Glutamatergic neuron (in vitro differentiated cells): Measurements from ENCODE around the gene PPIA. TPM values are rescaled to one million over a fixed set of nuclear protein-coding genes. Genes with fewer than 3 reads are reported as not detected.
A peak's percentile ranks its signal among the peaks of the same experiment; 100 is the strongest.

Source experiments
- DNase-seq: peaks from one replicate; pipeline ENCODE4 v3.0.0; 2022
- H3K27ac Mint-ChIP-seq: one replicate; pipeline ENCODE4 v1.8.0; 2020; ENCODE audit warnings: mild to moderate bottlenecking, mixed read lengths, inconsistent platforms; ENCODE audit not compliant: unreplicated experiment
- H3K27me3 Mint-ChIP-seq: one replicate; pipeline ENCODE4 v1.8.0; 2020; ENCODE audit warnings: mild to moderate bottlenecking, moderate library complexity, mixed read lengths, inconsistent platforms; ENCODE audit not compliant: unreplicated experiment
- H3K36me3 Mint-ChIP-seq: one replicate; pipeline ENCODE4 v1.8.0; 2020; ENCODE audit warnings: mild to moderate bottlenecking, mixed read lengths, inconsistent platforms; ENCODE audit not compliant: unreplicated experiment
- H3K4me1 Mint-ChIP-seq: one replicate; pipeline ENCODE4 v1.8.0; 2020; ENCODE audit warnings: mild to moderate bottlenecking, low read depth, mixed read lengths, inconsistent platforms; ENCODE audit not compliant: unreplicated experiment
- H3K4me3 Mint-ChIP-seq: one replicate; pipeline ENCODE4 v1.8.0; 2020; ENCODE audit warnings: mild to moderate bottlenecking, mixed read lengths, inconsistent platforms; ENCODE audit not compliant: unreplicated experiment
- H3K9me3 Mint-ChIP-seq: one replicate; pipeline ENCODE4 v1.8.0; 2020; ENCODE audit warnings: mild to moderate bottlenecking, moderate library complexity, mixed read lengths, inconsistent platforms; ENCODE audit not compliant: unreplicated experiment
- total RNA-seq: library from RNA; stranded (reverse); fragmentation: NEBNext Ultra II Directional; extraction: Animal tissue kit (Norgen Biotek cat#: 25700); gene quantifications from one replicate; pipeline ENCODE4 v1.2.1, GENCODE V29; 2021; ENCODE audit not compliant: unreplicated experiment
- TF ChIP-seq, protein P1 (sequence below): fragments of 200-600 bp; sonication (generic); IDR thresholded peaks from one replicate; pipeline ENCODE4 v1.5.0; 2021; ENCODE audit not compliant: partially characterized antibody, unreplicated experiment

PPIA gene
- total RNA-seq, 1 donor from 2014 or later = 1,460 TPM

DNA sequence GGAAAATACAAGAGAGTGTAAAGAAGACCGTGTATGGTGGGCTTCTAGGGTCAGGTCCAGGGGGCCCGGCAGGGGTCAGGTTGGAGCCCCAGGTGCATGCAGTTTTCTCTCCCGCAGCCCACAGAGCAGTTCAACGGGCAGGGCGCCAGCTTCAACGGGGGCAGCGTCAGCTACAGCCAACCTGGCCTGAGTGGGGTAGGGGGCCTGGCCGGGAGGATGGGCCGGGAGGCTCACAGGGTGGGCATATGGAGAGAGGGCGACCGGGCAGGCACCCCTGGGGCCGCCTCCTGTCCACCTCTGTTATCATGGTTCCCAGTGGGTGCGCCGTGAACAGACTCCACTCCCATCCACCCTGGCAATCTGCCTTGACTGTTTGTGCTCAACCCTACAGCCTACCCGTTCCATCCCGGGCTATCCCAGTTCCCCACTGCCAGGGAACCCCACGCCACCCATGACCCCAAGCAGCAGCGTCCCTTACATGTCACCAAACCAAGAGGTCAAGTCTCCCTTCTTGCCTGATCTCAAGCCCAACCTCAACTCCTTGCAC, 36.4 kb upstream of the PPIA start:
- Mint-ChIP-seq H3K9me3 (peaks cover 10% of the 10 kb centered on the region), H3K4me3 (no peak overlapping the region), H3K4me1 (peaks cover 13% of the 10 kb centered on the region), H3K36me3 (no peaks in the 10 kb centered on the region), H3K27ac (peak overlapping the region; percentile 43), H3K27me3 (peaks cover 11% of the 10 kb centered on the region)
- DNase-seq = no peak
- TF ChIP-seq, protein P1, sequence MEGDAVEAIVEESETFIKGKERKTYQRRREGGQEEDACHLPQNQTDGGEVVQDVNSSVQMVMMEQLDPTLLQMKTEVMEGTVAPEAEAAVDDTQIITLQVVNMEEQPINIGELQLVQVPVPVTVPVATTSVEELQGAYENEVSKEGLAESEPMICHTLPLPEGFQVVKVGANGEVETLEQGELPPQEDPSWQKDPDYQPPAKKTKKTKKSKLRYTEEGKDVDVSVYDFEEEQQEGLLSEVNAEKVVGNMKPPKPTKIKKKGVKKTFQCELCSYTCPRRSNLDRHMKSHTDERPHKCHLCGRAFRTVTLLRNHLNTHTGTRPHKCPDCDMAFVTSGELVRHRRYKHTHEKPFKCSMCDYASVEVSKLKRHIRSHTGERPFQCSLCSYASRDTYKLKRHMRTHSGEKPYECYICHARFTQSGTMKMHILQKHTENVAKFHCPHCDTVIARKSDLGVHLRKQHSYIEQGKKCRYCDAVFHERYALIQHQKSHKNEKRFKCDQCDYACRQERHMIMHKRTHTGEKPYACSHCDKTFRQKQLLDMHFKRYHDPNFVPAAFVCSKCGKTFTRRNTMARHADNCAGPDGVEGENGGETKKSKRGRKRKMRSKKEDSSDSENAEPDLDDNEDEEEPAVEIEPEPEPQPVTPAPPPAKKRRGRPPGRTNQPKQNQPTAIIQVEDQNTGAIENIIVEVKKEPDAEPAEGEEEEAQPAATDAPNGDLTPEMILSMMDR = no peak

GRCh38 chr7:44761207-44762161, 35.0 kb upstream of the PPIA start:
- DNase-seq = peak; percentile 45
- H3K9me3 Mint-ChIP-seq = peaks cover 11% of the 10 kb centered on the region
- peak overlapping the region; percentile 99 for H3K27ac Mint-ChIP-seq
- H3K36me3 Mint-ChIP-seq = no peaks in the 10 kb centered on the region
- peak overlapping the region; percentile 74 for H3K4me3 Mint-ChIP-seq
- peaks cover 11% of the 10 kb centered on the region for H3K27me3 Mint-ChIP-seq
- TF ChIP-seq, protein P1 = no peak
- H3K4me1 Mint-ChIP-seq = peaks cover 13% of the 10 kb centered on the region

- peak overlapping the region; percentile 99 for H3K27ac Mint-ChIP-seq
- peaks cover 17% of the 10 kb centered on the region for H3K4me1 Mint-ChIP-seq
- TF ChIP-seq, protein P1 = no peak
- H3K27me3 Mint-ChIP-seq = peaks cover 15% of the 10 kb centered on the region
- no peaks in the 10 kb centered on the region for H3K36me3 Mint-ChIP-seq
- DNase-seq = peak; percentile 55
- H3K4me3 Mint-ChIP-seq = peak overlapping the region; percentile 74
- H3K9me3 Mint-ChIP-seq = peaks cover 15% of the 10 kb centered on the region
These were observed 34.2 kb upstream of the PPIA start for GRCh38 chr7:44762300-44762699.

DNA sequence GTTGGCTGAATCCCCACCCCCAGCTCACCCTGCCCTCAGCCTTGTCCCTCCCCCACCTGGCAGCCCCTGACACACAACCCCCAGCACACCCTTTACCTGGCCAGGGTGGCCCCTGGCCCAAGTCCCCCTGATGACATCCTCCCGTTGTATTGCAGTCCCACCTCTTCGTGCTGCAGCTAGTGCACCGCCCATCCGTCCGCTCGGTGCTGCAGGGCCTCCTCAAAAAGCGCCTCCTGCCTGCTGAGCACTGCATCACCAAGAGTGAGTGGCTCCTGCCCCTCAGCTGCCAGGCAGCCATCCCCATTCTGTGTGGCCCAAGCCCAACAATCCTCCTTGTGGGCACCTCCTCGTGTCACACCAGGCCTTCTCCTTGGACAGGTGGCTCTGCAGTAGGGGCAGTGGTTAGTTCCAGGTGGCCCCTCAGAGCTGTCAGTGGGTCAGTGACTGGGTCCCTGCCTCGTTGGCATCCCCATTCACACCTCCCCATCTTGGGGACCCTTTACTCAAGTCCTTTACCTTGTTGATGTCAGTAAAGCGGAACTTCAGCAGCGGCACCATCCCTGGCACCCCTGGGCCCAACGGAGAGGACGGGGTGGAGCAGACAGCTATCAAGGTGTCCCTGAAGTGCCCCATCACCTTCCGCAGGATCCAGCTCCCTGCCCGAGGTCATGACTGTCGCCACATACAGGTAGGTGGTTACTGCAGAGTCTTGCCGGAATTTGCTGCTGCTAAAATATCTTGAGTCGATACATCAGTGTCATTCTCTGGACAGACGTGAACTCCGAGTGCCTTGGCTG, 33.6 kb upstream of the PPIA start:
- peaks cover 23% of the 10 kb centered on the region for H3K4me1 Mint-ChIP-seq
- TF ChIP-seq, protein P1 = no peak
- H3K27ac Mint-ChIP-seq = peak overlapping the region; percentile 99
- peaks cover 18% of the 10 kb centered on the region for H3K9me3 Mint-ChIP-seq
- H3K4me3 Mint-ChIP-seq = peak overlapping the region; percentile 55
- peaks cover 17% of the 10 kb centered on the region for H3K27me3 Mint-ChIP-seq
- DNase-seq = no peak
- no peaks in the 10 kb centered on the region for H3K36me3 Mint-ChIP-seq
